GM12878 (cell line): ENCODE results near the gene STK32B. TPM values are rescaled to one million over a fixed set of nuclear protein-coding genes. Genes with fewer than 3 reads are reported as not detected.

Experiments
- ATAC-seq: fragments of 200-7000 bp; cut with Tn5 transposase; 3 replicates; pipeline ENCODE4 v1.9.1; 2020; ENCODE audit warnings: mild to moderate bottlenecking, moderate library complexity
- BruUV-seq: library from RNA; stranded (reverse); fragments of 400-500 nt; replicated peaks from 2 replicates; lab custom pipeline; 2021; lab: Mats Ljungman, UMichigan
- CTCF ChIA-PET: fragments of 300-600 bp; sonication (Branson Sonifier 250); formaldehyde crosslinking; extraction: SDS; loops from one replicate; lab custom pipeline; 2021; ENCODE audit warnings: inconsistent platforms; lab: Yijun Ruan, JAX
- POLR2A ChIA-PET: fragments of 350-600 bp; formaldehyde crosslinking; extraction: SDS; loops from one replicate; lab custom pipeline; 2021; ENCODE audit warnings: inconsistent platforms; lab: Charles Lee
- RAD21 ChIA-PET: fragments of 300-600 bp; sonication (Branson Sonifier 250); formaldehyde crosslinking; loops from one replicate; lab custom pipeline; 2023; ENCODE audit warnings: antibody characterized with exemption; ENCODE audit not compliant: unreplicated experiment; lab: Charles Lee
- SMC1A ChIA-PET: fragments of 300-600 bp; sonication (Branson Sonifier 250); formaldehyde crosslinking; loops from one replicate; lab custom pipeline; 2023; ENCODE audit not compliant: unreplicated experiment, uncharacterized antibody; lab: Charles Lee
- DNase-seq: peaks from one replicate; pipeline ENCODE4 v3.0.0-alpha.2; 2011; ENCODE audit warnings: low read depth, low spot score
- FAIRE-seq: peaks from 3 replicates; lab custom pipeline; 2011; peaks lifted over from hg19 to GRCh38; lab: Jason Lieb, UNC
- H2AFZ ChIP-seq: 2 replicates; pipeline ENCODE4 v1.6.0; 2011; ENCODE audit warnings: low read depth, low read length, control low read depth; ENCODE audit not compliant: control insufficient read depth
- H3K27ac ChIP-seq: 2 replicates; pipeline ENCODE4 v1.5.1; 2011; ENCODE audit warnings: control low read depth; ENCODE audit not compliant: control insufficient read depth, insufficient read depth
- H3K27me3 ChIP-seq, 2 experiments: replicated peaks in 1 of 2; 2 replicates each; pipeline versions ENCODE4 v1.6.0 to v1.6.1; 2011; ENCODE audit warnings: low read length in 1 of 2; ENCODE audit not compliant: control insufficient read depth in 2 of 2, insufficient read depth in 2 of 2
- H3K36me3 ChIP-seq, 2 experiments: 2 replicates each; pipeline ENCODE4 v1.5.1; 2011; ENCODE audit warnings: low read length in 1 of 2; ENCODE audit not compliant: control insufficient read depth in 2 of 2, insufficient read depth in 2 of 2
- H3K4me1 ChIP-seq: 2 replicates; pipeline ENCODE4 v1.6.1; 2011; ENCODE audit warnings: mild to moderate bottlenecking, low read length, moderate library complexity, mixed read lengths; ENCODE audit not compliant: control insufficient read depth, insufficient read depth
- H3K4me2 ChIP-seq: 2 replicates; pipeline ENCODE4 v1.6.0; 2011; ENCODE audit warnings: control low read depth; ENCODE audit not compliant: control insufficient read depth, insufficient read depth
- H3K4me3 ChIP-seq: fragments of 200-600 bp; sonication (generic); 2 replicates; pipeline ENCODE4 v1.5.1; 2016
- H3K79me2 ChIP-seq: 2 replicates; pipeline ENCODE4 v1.6.0; 2011; ENCODE audit warnings: low read length; ENCODE audit not compliant: control insufficient read depth, insufficient read depth
- H3K9ac ChIP-seq: 2 replicates; pipeline ENCODE4 v1.8.0; 2011; ENCODE audit warnings: low read length, control low read depth, mixed read lengths; ENCODE audit not compliant: control insufficient read depth, insufficient read depth
- H3K9me3 ChIP-seq: replicated peaks from 3 replicates; pipeline ENCODE4 v1.5.1; 2011; ENCODE audit warnings: mild to moderate bottlenecking, low read length; ENCODE audit not compliant: control insufficient read depth, insufficient read depth
- H4K20me1 ChIP-seq: 2 replicates; pipeline ENCODE4 v1.6.0; 2011; ENCODE audit not compliant: control insufficient read depth, insufficient read depth
- CHD1 ChIP-seq: IDR thresholded peaks from 2 replicates; pipeline ENCODE4 v1.6.1; 2012; ENCODE audit warnings: low read depth, low read length, improper control_type of control experiment
- SMAD5 ChIP-seq: IDR thresholded peaks from 2 replicates; pipeline ENCODE4 v1.6.1; 2016; ENCODE audit warnings: antibody characterized with exemption, low read depth
- SUPT20H ChIP-seq: IDR thresholded peaks from 2 replicates; pipeline ENCODE4 v1.6.1; 2011; ENCODE audit warnings: low read depth, mild to moderate bottlenecking, low read length, moderate library complexity, borderline replicate concordance; ENCODE audit not compliant: control insufficient read depth
- TCF7 ChIP-seq: IDR thresholded peaks from 2 replicates; pipeline ENCODE4 v1.6.1; 2014; ENCODE audit warnings: antibody characterized with exemption, borderline replicate concordance
- YBX1 ChIP-seq: fragments of 450-650 bp; IDR thresholded peaks from 2 replicates; pipeline ENCODE4 v1.6.1; 2016; ENCODE audit warnings: antibody characterized with exemption
- WGBS: methylation state at CpG from one replicate; pipeline ENCODE4 v1.1.6; 2016; ENCODE audit warnings: low lambda C conversion rate; ENCODE audit not compliant: insufficient replicate concordance, insufficient coverage; ENCODE audit errors: missing lambda C conversion rate; 5-methylcytosine and 5-hydroxymethylcytosine counted together
- in situ Hi-C: fragments of 300-500 bp; cut with MboI; formaldehyde crosslinking; loops from 9 replicates; pipeline ENCODE4 v1.14.3; 2018; ENCODE audit warnings: mixed read lengths
- intact Hi-C: fragments of 100-400 bp; cut with micrococcal nuclease; formaldehyde crosslinking; loops from one replicate; pipeline ENCODE4 v1.14.2; 2022; ENCODE audit not compliant: unreplicated experiment
- polyA plus RNA-seq, 11 experiments: library from polyadenylated mRNA; depleted of rRNA in 4 of 11; unstranded in 6 of 11; stranded (reverse) in 5 of 11; fragments of >200 nt; fragmentation: Nextera tagmentation in 4 of 11; fragmentation: Illumina TruSeq in 1 of 11; extraction: Ambion mirVana in 4 of 11; extraction: Trizol in 1 of 11; gene quantifications; 1 replicate in 1 of 11; 2 replicates in 10 of 11; pipeline versions ENCODE4 v1.2.1 to v1.2.3, GENCODE V29; 2011 to 2016; ENCODE audit warnings: inconsistent platforms in 2 of 11, missing spikeins in 2 of 11, low read depth in 1 of 11
- total RNA-seq, 4 experiments: library from RNA; depleted of rRNA in 3 of 4; stranded (reverse); fragments of >200 nt in 3 of 4; fragmentation: Illumina TruSeq in 1 of 4; extraction: Trizol in 1 of 4; gene quantifications; 2 replicates each; pipeline versions ENCODE4 v1.2.1 to v1.2.3, GENCODE V29; 2013 to 2021
- TF ChIP-seq, protein P1 (sequence below): IDR thresholded peaks from 2 replicates; pipeline ENCODE4 v1.6.1; 2012; ENCODE audit warnings: low read depth, low read length, improper control_type of control experiment
- TF ChIP-seq, protein P2 (sequence below): fragments of 450-650 bp; IDR thresholded peaks from 2 replicates; pipeline ENCODE4 v1.6.1; 2017; ENCODE audit warnings: mild to moderate bottlenecking, moderate library complexity
- TF ChIP-seq, protein P3 (sequence below): IDR thresholded peaks from 2 replicates; pipeline ENCODE4 v1.6.1; 2012; ENCODE audit warnings: low read depth, low read length, improper control_type of control experiment

STK32B gene
- total and polyA plus RNA-seq, 10 of the 15 experiments (the other 5 are each of a cell fraction or from before 2014, with no cell fraction given) = 0.04 to 0.12 (median 0.08) TPM; not detected in 7

DNA sequence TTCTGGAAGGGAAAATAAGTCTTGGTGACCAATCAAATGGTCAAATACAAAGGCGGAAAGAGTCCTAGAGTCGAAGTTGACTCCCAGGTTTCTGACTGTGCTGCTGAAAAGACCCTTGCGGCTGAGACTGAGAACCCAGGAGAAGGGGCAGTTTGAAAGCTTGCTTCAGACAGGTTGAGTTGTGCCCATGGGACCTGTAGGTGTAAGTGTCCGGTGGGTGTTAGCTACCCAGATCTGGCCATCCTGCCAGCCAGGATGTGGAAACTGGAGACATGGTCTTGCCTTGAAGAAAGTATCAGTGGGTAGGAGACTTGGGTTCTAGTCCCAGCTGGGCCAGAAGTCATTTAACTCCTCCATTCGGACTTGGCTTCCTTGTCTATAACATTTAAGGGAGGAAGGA is 381.9 kb downstream of the STK32B start (continued):
- TF ChIP-seq, protein P1, sequence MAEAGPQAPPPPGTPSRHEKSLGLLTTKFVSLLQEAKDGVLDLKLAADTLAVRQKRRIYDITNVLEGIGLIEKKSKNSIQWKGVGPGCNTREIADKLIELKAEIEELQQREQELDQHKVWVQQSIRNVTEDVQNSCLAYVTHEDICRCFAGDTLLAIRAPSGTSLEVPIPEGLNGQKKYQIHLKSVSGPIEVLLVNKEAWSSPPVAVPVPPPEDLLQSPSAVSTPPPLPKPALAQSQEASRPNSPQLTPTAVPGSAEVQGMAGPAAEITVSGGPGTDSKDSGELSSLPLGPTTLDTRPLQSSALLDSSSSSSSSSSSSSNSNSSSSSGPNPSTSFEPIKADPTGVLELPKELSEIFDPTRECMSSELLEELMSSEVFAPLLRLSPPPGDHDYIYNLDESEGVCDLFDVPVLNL = no peak
- TF ChIP-seq CHD1 (no peak), SMAD5 (no peak), SUPT20H (no peak)
- TF ChIP-seq, protein P2, sequence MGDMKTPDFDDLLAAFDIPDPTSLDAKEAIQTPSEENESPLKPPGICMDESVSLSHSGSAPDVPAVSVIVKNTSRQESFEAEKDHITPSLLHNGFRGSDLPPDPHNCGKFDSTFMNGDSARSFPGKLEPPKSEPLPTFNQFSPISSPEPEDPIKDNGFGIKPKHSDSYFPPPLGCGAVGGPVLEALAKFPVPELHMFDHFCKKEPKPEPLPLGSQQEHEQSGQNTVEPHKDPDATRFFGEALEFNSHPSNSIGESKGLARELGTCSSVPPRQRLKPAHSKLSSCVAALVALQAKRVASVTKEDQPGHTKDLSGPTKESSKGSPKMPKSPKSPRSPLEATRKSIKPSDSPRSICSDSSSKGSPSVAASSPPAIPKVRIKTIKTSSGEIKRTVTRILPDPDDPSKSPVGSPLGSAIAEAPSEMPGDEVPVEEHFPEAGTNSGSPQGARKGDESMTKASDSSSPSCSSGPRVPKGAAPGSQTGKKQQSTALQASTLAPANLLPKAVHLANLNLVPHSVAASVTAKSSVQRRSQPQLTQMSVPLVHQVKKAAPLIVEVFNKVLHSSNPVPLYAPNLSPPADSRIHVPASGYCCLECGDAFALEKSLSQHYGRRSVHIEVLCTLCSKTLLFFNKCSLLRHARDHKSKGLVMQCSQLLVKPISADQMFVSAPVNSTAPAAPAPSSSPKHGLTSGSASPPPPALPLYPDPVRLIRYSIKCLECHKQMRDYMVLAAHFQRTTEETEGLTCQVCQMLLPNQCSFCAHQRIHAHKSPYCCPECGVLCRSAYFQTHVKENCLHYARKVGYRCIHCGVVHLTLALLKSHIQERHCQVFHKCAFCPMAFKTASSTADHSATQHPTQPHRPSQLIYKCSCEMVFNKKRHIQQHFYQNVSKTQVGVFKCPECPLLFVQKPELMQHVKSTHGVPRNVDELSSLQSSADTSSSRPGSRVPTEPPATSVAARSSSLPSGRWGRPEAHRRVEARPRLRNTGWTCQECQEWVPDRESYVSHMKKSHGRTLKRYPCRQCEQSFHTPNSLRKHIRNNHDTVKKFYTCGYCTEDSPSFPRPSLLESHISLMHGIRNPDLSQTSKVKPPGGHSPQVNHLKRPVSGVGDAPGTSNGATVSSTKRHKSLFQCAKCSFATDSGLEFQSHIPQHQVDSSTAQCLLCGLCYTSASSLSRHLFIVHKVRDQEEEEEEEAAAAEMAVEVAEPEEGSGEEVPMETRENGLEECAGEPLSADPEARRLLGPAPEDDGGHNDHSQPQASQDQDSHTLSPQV = no peak
- TF ChIP-seq, all 136 proteins: peak for 0

GRCh38 chr4:5435201-5435600 is 383.9 kb downstream of the STK32B start:
- ATAC-seq (no peak), FAIRE-seq (no peak)
- intact Hi-C loops = no loop called here
- Histone ChIP-seq H3K79me2 (no peaks in the 10 kb centered on the region), H2AFZ (no peak overlapping the region), H3K4me1 (no peaks in the 10 kb centered on the region), H3K27ac (no peak overlapping the region), H3K9me3 (no peaks in the 10 kb centered on the region), H3K27me3 (no peaks in the 10 kb centered on the region), H4K20me1 (no peaks in the 10 kb centered on the region)
- in situ Hi-C loops = no loop called here
- POLR2A ChIA-PET = no interaction called here
- 2% methylated on average over 5 of the region's 5 CpGs for WGBS
- no peak for TF ChIP-seq YBX1
- no peak for TF ChIP-seq TCF7
- TF ChIP-seq, protein P3, sequence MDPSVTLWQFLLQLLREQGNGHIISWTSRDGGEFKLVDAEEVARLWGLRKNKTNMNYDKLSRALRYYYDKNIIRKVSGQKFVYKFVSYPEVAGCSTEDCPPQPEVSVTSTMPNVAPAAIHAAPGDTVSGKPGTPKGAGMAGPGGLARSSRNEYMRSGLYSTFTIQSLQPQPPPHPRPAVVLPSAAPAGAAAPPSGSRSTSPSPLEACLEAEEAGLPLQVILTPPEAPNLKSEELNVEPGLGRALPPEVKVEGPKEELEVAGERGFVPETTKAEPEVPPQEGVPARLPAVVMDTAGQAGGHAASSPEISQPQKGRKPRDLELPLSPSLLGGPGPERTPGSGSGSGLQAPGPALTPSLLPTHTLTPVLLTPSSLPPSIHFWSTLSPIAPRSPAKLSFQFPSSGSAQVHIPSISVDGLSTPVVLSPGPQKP = no peak
- TF ChIP-seq, all 136 proteins: peak for 0
- SMC1A ChIA-PET = no interaction called here
- no peak overlapping the region for H3K9ac ChIP-seq
- BruUV-seq = no TSS peak
- RAD21 ChIA-PET = no interaction called here
- H3K36me3 ChIP-seq = no peaks in the 10 kb centered on the region
- no peak for DNase-seq
- H3K4me2 ChIP-seq = no peak overlapping the region
- no peak overlapping the region for H3K4me3 ChIP-seq
- CTCF ChIA-PET = no interaction called here
